Lower lobe of right lung (tissue), 2 donors: ENCODE data around the gene DMBX1. TPM values are rescaled to one million over a fixed set of nuclear protein-coding genes. Genes with fewer than 3 reads are reported as not detected.
A peak's percentile ranks its signal among the peaks of the same experiment; 100 is the strongest.

Source experiments
- ATAC-seq, 2 donors: fragments of 200-7000 bp; cut with Tn5 transposase; one replicate each; pipeline ENCODE4 v1.9.1; 2020 to 2022; ENCODE audit warnings: mild to moderate bottlenecking in 2 of 2, moderate library complexity in 2 of 2
- DNase-seq: peaks from one replicate; pipeline ENCODE4 v3.0.0-alpha.2; 2020
- H3K27ac ChIP-seq: fragments of 200-600 bp; one replicate; pipeline ENCODE4 v1.8.0; 2022
- H3K27me3 ChIP-seq: fragments of 200-600 bp; one replicate; pipeline ENCODE4 v1.8.0; 2022; ENCODE audit warnings: low read depth
- H3K36me3 ChIP-seq: fragments of 200-600 bp; one replicate; pipeline ENCODE4 v1.8.0; 2022; ENCODE audit warnings: mild to moderate bottlenecking
- H3K4me1 ChIP-seq: fragments of 200-600 bp; one replicate; pipeline ENCODE4 v1.8.0; 2022
- H3K4me3 ChIP-seq: fragments of 200-600 bp; one replicate; pipeline ENCODE4 v1.8.0; 2022; ENCODE audit warnings: mild to moderate bottlenecking
- H3K9me3 ChIP-seq: fragments of 200-600 bp; one replicate; pipeline ENCODE4 v1.8.0; 2022
- CTCF ChIP-seq: fragments of 200-600 bp; IDR thresholded peaks from one replicate; pipeline ENCODE4 v1.8.0; 2022; ENCODE audit warnings: antibody characterized with exemption, mild to moderate bottlenecking
- intact Hi-C: fragments of 100-400 bp; cut with DNase I; formaldehyde crosslinking; loops from one replicate; pipeline ENCODE4 v1.11.0; 2022
- total RNA-seq: library from RNA; stranded (reverse); fragmentation: NEBNext Ultra II Directional; extraction: Animal tissue kit (Norgen Biotek cat#: 25700); gene quantifications from one replicate; pipeline ENCODE4 v1.2.1, GENCODE V29; 2021
- donor health status: DM: no; HTN: yes; CAD: no; lungs with severe emphysema.

The DMBX1 gene
- total RNA-seq, 1 donor from 2014 or later: not detected

- no peak overlapping the region for H3K27ac ChIP-seq
- peaks cover 11% of the 10 kb centered on the region for H3K27me3 ChIP-seq
- no peaks in the 10 kb centered on the region for H3K4me1 ChIP-seq
- no peaks in the 10 kb centered on the region for H3K36me3 ChIP-seq
- no peak for TF ChIP-seq CTCF
- intact Hi-C loops: no loop called here
- H3K4me3 ChIP-seq: no peak overlapping the region
- no peak for DNase-seq
- no peak for ATAC-seq
- no peaks in the 10 kb centered on the region for H3K9me3 ChIP-seq
These were observed 22.6 kb downstream of the DMBX1 start for GRCh38 chr1:46512135-46512791.

- no peaks in the 10 kb centered on the region for H3K4me1 ChIP-seq
- no peak for ATAC-seq
- no peak overlapping the region for H3K27ac ChIP-seq
- no peaks in the 10 kb centered on the region for H3K36me3 ChIP-seq
- DNase-seq: no peak
- H3K9me3 ChIP-seq: no peaks in the 10 kb centered on the region
- H3K27me3 ChIP-seq: peaks cover 14% of the 10 kb centered on the region
- no peak overlapping the region for H3K4me3 ChIP-seq
- no peak for TF ChIP-seq CTCF
- intact Hi-C loops: no loop called here
These were observed 23.2 kb downstream of the DMBX1 start for GRCh38 chr1:46512792-46513190.

- Histone ChIP-seq H3K27ac (no peak overlapping the region), H3K36me3 (no peaks in the 10 kb centered on the region), H3K4me1 (no peaks in the 10 kb centered on the region), H3K27me3 (peaks cover 18% of the 10 kb centered on the region), H3K9me3 (no peaks in the 10 kb centered on the region), H3K4me3 (no peak overlapping the region)
- ATAC-seq: no peak
- no peak for TF ChIP-seq CTCF
- intact Hi-C loops: no loop called here
- no peak for DNase-seq
These were observed 23.9 kb downstream of the DMBX1 start for GRCh38 chr1:46513536-46513935.

GRCh38 chr1:46515576-46515975 is 25.9 kb downstream of the DMBX1 start:
- TF ChIP-seq CTCF: no peak

GRCh38 chr1:46516200-46516950 is 26.7 kb downstream of the DMBX1 start:
- no peak for TF ChIP-seq CTCF
- Histone ChIP-seq H3K9me3 (no peaks in the 10 kb centered on the region), H3K4me3 (no peak overlapping the region), H3K27me3 (peaks cover 20% of the 10 kb centered on the region), H3K27ac (no peak overlapping the region), H3K36me3 (no peaks in the 10 kb centered on the region), H3K4me1 (peaks cover under 1% of the 10 kb centered on the region)
- ATAC-seq: no peak
- peak; percentile 21 for DNase-seq
- intact Hi-C loops: no loop called here

More at GRCh38 chr1:46515576-46515975, 25.9 kb downstream of the DMBX1 start:
- intact Hi-C loops: no loop called here
- ATAC-seq (no peak), DNase-seq (peak; percentile 23)
- Histone ChIP-seq H3K27me3 (peaks cover 20% of the 10 kb centered on the region), H3K9me3 (no peaks in the 10 kb centered on the region), H3K4me3 (no peak overlapping the region), H3K4me1 (no peaks in the 10 kb centered on the region), H3K36me3 (no peaks in the 10 kb centered on the region), H3K27ac (no peak overlapping the region)
